GM23338 (cell line): Measurements from ENCODE around the gene URM1. TPM values are rescaled to one million over a fixed set of nuclear protein-coding genes. Genes with fewer than 3 reads are reported as not detected.

Experiments used
- ATAC-seq: fragments of 200-7000 bp; cut with Tn5 transposase; 3 replicates; pipeline ENCODE4 v1.9.1; 2020
- DNase-seq: peaks from one replicate; pipeline ENCODE4 v3.0.0-alpha.2; 2015; ENCODE audit warnings: low spot score
- H2AFZ ChIP-seq: fragments of 200-600 bp; sonication (generic); 2 replicates; pipeline ENCODE4 v1.8.0; 2016; ENCODE audit warnings: antibody characterized with exemption, mild to moderate bottlenecking, moderate library complexity
- H3F3A ChIP-seq: fragments of 200-600 bp; sonication (generic); replicated peaks from 2 replicates; pipeline ENCODE4 v1.8.0; 2017; ENCODE audit warnings: antibody characterized with exemption, mixed run types, low read depth
- H3K27ac ChIP-seq: fragments of 200-600 bp; sonication (generic); 2 replicates; pipeline ENCODE4 v1.6.1; 2016; ENCODE audit warnings: low read depth
- H3K27me3 ChIP-seq: fragments of 200-600 bp; sonication (generic); 2 replicates; pipeline ENCODE4 v1.8.0; 2016; ENCODE audit warnings: mild to moderate bottlenecking, mixed run types, moderate library complexity; ENCODE audit not compliant: insufficient read depth
- H3K36me3 ChIP-seq: fragments of 200-600 bp; sonication (generic); 2 replicates; pipeline ENCODE4 v1.8.0; 2016; ENCODE audit warnings: mild to moderate bottlenecking; ENCODE audit not compliant: insufficient read depth
- H3K4me1 ChIP-seq: fragments of 200-600 bp; sonication (generic); 2 replicates; pipeline ENCODE4 v1.8.0; 2016; ENCODE audit warnings: mild to moderate bottlenecking, moderate library complexity; ENCODE audit not compliant: insufficient read depth
- H3K4me2 ChIP-seq: fragments of 200-600 bp; sonication (generic); 2 replicates; pipeline ENCODE4 v1.7.1; 2017; ENCODE audit warnings: mixed run types
- H3K4me3 ChIP-seq: fragments of 200-600 bp; sonication (generic); 2 replicates; pipeline ENCODE4 v1.6.1; 2016; ENCODE audit warnings: mixed run types
- H3K79me2 ChIP-seq: fragments of 200-600 bp; sonication (generic); replicated peaks from 2 replicates; pipeline ENCODE4 v1.8.0; 2017; ENCODE audit warnings: mild to moderate bottlenecking; ENCODE audit not compliant: insufficient read depth
- H3K9me2 ChIP-seq: fragments of 200-600 bp; sonication (generic); 2 replicates; pipeline ENCODE4 v1.8.0; 2017; ENCODE audit not compliant: insufficient read depth
- H4K20me1 ChIP-seq: fragments of 200-600 bp; sonication (generic); replicated peaks from 2 replicates; pipeline ENCODE4 v1.8.0; 2017; ENCODE audit warnings: mild to moderate bottlenecking; ENCODE audit not compliant: insufficient read depth
- H3K27ac Mint-ChIP-seq: 2 replicates; pipeline ENCODE4 v1.8.0; 2020; ENCODE audit warnings: inconsistent platforms, mild to moderate bottlenecking, moderate library complexity, mixed read lengths
- H3K27me3 Mint-ChIP-seq: 3 replicates; pipeline ENCODE4 v1.8.0; 2022; ENCODE audit warnings: low read depth, mild to moderate bottlenecking, moderate library complexity, mixed read lengths, inconsistent platforms; ENCODE audit not compliant: insufficient read depth, poor library complexity
- H3K36me3 Mint-ChIP-seq: 3 replicates; pipeline ENCODE4 v1.8.0; 2021; ENCODE audit warnings: low read depth, mild to moderate bottlenecking, inconsistent platforms, moderate library complexity, mixed read lengths
- H3K4me1 Mint-ChIP-seq: 3 replicates; pipeline ENCODE4 v1.8.0; 2020; ENCODE audit warnings: mild to moderate bottlenecking, inconsistent platforms, mixed read lengths
- H3K4me3 Mint-ChIP-seq: 3 replicates; pipeline ENCODE4 v1.8.0; 2021; ENCODE audit warnings: moderate library complexity, mild to moderate bottlenecking, inconsistent platforms, mixed read lengths
- H3K9me3 Mint-ChIP-seq: 3 replicates; pipeline ENCODE4 v1.8.0; 2020; ENCODE audit warnings: moderate library complexity, mild to moderate bottlenecking, inconsistent platforms, mixed read lengths
- JUNB ChIP-seq: IDR thresholded peaks from one replicate; pipeline ENCODE4 v1.6.1; 2016; ENCODE audit warnings: antibody characterized with exemption; ENCODE audit not compliant: unreplicated experiment
- NANOG ChIP-seq: IDR thresholded peaks from 2 replicates; pipeline ENCODE4 v1.6.1; 2016; ENCODE audit warnings: antibody characterized with exemption, borderline replicate concordance
- POLR2AphosphoS5 ChIP-seq: IDR thresholded peaks from 2 replicates; pipeline ENCODE4 v1.6.1; 2016; ENCODE audit warnings: antibody characterized with exemption, low read depth
- polyA plus RNA-seq: library from polyadenylated mRNA; unstranded; fragments of >200 nt; fragmentation: Nextera tagmentation; extraction: Ambion mirVana; gene quantifications from 2 replicates; pipeline ENCODE4 v1.2.1, GENCODE V29; 2016
- total RNA-seq: library from RNA; depleted of rRNA; stranded (reverse); fragments of >200 nt; shearing (Covaris generic); gene quantifications from 2 replicates; pipeline ENCODE4 v1.2.3, GENCODE V29; 2014
- TF ChIP-seq, protein P1 (sequence below): fragments of 250-450 bp; sonication (Bioruptor Pico); IDR thresholded peaks from 2 replicates; pipeline ENCODE4 v1.5.0; 2020; ENCODE audit warnings: mild to moderate bottlenecking, moderate library complexity

The URM1 gene
- total and polyA plus RNA-seq, 2 experiments from 2014 or later = 28.6 to 47.8 TPM

DNA sequence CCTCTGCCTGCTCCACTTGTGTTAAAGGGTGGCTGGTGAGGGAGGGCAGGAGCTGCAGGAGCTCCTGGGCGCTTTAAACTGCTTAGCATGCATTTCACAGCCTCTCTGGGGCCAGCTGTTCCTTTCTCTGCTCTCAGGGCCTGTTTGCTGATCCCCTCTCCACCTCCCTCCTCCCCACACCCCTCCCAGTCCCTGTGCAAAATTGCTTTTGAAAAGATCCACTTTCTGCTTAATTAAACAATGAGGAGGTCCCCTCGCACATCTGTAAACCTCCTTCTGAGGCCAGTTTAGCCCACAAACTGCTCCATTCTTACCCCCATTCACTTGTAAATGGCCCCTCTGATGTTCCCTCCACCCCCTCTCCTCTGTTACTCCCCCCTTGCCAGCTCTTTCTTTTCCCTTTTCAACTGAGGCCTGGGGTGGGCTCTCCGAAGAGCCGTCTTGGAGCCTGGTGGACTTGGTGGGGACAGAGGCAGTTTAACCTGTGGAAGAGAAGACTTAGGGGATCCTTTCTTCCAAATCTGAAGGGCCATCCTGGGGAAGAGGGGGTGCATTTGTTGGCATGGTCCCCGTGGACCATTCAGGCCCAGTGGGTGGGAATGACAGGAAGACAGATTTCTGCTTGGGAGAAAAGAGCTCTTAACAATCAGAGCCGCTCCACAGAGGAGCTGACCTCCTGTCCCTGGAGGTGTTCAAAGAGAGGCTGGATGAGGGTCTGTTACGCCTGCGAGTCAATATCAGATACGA is 12.0 kb downstream of the URM1 start:
- TF ChIP-seq POLR2AphosphoS5 (0 out of 2 replicates have a peak, but pooled peaks have one; percentile 30), JUNB (no peak), NANOG (peak; percentile 91)
- TF ChIP-seq, protein P1, sequence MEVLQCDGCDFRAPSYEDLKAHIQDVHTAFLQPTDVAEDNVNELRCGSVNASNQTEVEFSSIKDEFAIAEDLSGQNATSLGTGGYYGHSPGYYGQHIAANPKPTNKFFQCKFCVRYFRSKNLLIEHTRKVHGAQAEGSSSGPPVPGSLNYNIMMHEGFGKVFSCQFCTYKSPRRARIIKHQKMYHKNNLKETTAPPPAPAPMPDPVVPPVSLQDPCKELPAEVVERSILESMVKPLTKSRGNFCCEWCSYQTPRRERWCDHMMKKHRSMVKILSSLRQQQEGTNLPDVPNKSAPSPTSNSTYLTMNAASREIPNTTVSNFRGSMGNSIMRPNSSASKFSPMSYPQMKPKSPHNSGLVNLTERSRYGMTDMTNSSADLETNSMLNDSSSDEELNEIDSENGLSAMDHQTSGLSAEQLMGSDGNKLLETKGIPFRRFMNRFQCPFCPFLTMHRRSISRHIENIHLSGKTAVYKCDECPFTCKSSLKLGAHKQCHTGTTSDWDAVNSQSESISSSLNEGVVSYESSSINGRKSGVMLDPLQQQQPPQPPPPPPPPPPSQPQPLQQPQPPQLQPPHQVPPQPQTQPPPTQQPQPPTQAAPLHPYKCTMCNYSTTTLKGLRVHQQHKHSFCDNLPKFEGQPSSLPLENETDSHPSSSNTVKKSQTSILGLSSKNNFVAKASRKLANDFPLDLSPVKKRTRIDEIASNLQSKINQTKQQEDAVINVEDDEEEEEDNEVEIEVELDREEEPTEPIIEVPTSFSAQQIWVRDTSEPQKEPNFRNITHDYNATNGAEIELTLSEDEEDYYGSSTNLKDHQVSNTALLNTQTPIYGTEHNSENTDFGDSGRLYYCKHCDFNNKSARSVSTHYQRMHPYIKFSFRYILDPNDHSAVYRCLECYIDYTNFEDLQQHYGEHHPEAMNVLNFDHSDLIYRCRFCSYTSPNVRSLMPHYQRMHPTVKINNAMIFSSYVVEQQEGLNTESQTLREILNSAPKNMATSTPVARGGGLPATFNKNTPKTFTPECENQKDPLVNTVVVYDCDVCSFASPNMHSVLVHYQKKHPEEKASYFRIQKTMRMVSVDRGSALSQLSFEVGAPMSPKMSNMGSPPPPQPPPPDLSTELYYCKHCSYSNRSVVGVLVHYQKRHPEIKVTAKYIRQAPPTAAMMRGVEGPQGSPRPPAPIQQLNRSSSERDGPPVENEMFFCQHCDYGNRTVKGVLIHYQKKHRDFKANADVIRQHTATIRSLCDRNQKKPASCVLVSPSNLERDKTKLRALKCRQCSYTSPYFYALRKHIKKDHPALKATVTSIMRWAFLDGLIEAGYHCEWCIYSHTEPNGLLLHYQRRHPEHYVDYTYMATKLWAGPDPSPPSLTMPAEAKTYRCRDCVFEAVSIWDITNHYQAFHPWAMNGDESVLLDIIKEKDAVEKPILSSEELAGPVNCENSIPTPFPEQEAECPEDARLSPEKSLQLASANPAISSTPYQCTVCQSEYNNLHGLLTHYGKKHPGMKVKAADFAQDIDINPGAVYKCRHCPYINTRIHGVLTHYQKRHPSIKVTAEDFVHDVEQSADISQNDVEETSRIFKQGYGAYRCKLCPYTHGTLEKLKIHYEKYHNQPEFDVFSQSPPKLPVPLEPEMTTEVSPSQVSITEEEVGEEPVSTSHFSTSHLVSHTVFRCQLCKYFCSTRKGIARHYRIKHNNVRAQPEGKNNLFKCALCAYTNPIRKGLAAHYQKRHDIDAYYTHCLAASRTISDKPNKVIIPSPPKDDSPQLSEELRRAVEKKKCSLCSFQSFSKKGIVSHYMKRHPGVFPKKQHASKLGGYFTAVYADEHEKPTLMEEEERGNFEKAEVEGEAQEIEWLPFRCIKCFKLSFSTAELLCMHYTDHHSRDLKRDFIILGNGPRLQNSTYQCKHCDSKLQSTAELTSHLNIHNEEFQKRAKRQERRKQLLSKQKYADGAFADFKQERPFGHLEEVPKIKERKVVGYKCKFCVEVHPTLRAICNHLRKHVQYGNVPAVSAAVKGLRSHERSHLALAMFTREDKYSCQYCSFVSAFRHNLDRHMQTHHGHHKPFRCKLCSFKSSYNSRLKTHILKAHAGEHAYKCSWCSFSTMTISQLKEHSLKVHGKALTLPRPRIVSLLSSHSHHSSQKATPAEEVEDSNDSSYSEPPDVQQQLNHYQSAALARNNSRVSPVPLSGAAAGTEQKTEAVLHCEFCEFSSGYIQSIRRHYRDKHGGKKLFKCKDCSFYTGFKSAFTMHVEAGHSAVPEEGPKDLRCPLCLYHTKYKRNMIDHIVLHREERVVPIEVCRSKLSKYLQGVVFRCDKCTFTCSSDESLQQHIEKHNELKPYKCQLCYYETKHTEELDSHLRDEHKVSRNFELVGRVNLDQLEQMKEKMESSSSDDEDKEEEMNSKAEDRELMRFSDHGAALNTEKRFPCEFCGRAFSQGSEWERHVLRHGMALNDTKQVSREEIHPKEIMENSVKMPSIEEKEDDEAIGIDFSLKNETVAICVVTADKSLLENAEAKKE = no peak
- DNase-seq (peak; percentile 90), ATAC-seq (peak; percentile 81)
- Histone ChIP-seq H4K20me1 (peaks cover 20% of the 10 kb centered on the region), H3K27ac (no peak overlapping the region), H3K27me3 (peaks cover 73% of the 10 kb centered on the region), H3K9me2 (no peaks in the 10 kb centered on the region), H3K4me3 (peak overlapping the region; percentile 46), H3K4me2 (peak overlapping the region; percentile 77), H3K36me3 (peaks cover 15% of the 10 kb centered on the region; the same call in 1 of the 2 replicates), H3K4me1 (peaks cover 51% of the 10 kb centered on the region), H3F3A (peaks cover 24% of the 10 kb centered on the region), H3K79me2 (peaks cover 13% of the 10 kb centered on the region; the same call in 1 of the 2 replicates), H2AFZ (no peak overlapping the region)
- no peaks in the 10 kb centered on the region for H3K9me3 Mint-ChIP-seq
- peaks cover 57% of the 10 kb centered on the region for H3K36me3 Mint-ChIP-seq
- H3K27ac Mint-ChIP-seq = no peak overlapping the region
- H3K4me1 Mint-ChIP-seq = peaks cover 62% of the 10 kb centered on the region
- peak overlapping the region; percentile 61 for H3K4me3 Mint-ChIP-seq
- H3K27me3 Mint-ChIP-seq = peaks cover 77% of the 10 kb centered on the region

DNA sequence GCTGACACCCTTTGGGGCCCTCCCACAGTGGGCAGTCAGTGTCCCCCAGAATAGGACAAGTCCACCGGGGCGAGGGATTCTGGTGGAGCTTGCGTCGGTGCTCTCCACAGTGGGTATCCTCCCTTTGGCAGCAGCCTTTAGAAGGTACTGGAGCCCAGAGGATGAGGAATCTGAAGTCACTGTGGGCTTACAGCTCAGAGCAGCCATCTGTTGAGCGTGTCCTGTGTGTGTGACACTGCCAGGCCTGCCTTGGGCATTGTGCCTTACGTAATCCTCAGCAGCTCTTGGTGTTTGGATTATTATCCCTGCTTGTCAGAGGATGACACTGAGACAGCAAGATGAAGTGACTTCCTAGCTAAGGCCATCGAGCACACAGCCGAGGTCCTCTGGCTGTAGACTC is 12.6 kb downstream of the URM1 start:
- Histone ChIP-seq H3K36me3 (peaks cover 12% of the 10 kb centered on the region; the same call in 1 of the 2 replicates), H3K4me1 (peaks cover 52% of the 10 kb centered on the region), H3K27me3 (peaks cover 79% of the 10 kb centered on the region), H3K9me2 (no peaks in the 10 kb centered on the region), H3K4me2 (peak overlapping the region; percentile 77), H4K20me1 (peaks cover 25% of the 10 kb centered on the region), H3K4me3 (peak overlapping the region; percentile 46), H3K79me2 (peaks cover 13% of the 10 kb centered on the region; the same call in 1 of the 2 replicates), H3F3A (peaks cover 24% of the 10 kb centered on the region), H2AFZ (no peak overlapping the region), H3K27ac (no peak overlapping the region)
- peaks cover 62% of the 10 kb centered on the region for H3K4me1 Mint-ChIP-seq
- H3K9me3 Mint-ChIP-seq = no peaks in the 10 kb centered on the region
- TF ChIP-seq POLR2AphosphoS5 = no peak
- TF ChIP-seq, protein P1 = no peak
- H3K27ac Mint-ChIP-seq = no peak overlapping the region
- peak; percentile 7 for ATAC-seq
- peak overlapping the region; percentile 61; the same call in 1 of the 3 replicates for H3K4me3 Mint-ChIP-seq
- DNase-seq = no peak
- H3K36me3 Mint-ChIP-seq = peaks cover 53% of the 10 kb centered on the region
- H3K27me3 Mint-ChIP-seq = peaks cover 80% of the 10 kb centered on the region
